ENCODE measurements around the gene CCR7. TPM values are rescaled to one million over a fixed set of nuclear protein-coding genes. Genes with fewer than 3 reads are reported as not detected.

CCR7 gene
- total RNA-seq, 2 donors from 2014 or later: 0.72 to 1.9 TPM

DNA sequence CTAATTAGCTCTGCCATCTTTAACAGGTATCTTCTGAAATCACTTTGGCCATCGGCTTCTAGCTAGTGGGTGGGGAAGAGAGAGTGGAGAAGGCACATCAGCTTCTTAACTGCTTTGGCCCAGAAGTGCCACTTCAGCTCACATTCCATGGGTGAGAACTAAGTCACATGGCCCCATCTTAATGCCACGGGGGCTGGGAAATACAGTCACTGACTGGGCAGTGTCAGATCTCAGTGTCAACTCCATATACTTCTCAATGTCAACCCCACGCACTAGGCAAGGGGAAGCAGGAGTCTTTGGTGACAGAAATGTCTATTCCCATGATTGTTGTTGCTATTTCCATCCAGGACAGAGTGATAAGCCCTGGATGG is 29.4 kb downstream of the CCR7 start:
- H3K27ac ChIP-seq: no peak overlapping the region
- no peaks in the 10 kb centered on the region for H3K9me3 ChIP-seq
- no peaks in the 10 kb centered on the region for H3K36me3 ChIP-seq
- H3K4me1 ChIP-seq: peaks cover 6% of the 10 kb centered on the region
- no peak for DNase-seq
- no peak overlapping the region for H3K4me3 ChIP-seq
- no peaks in the 10 kb centered on the region for H3K27me3 ChIP-seq
- peak overlapping the region in 1 of 2 donors; percentile 24 for H3K9ac ChIP-seq (ENCODE audit: low read depth in 2 of 2, low read length in 2 of 2)
- intact Hi-C loops (cut with DNase I): loop anchor here (2.0 kb wide), 1 partner anchor 95 kb away; no protein-coding TSS in a partner anchor
- TF ChIP-seq, protein P1, sequence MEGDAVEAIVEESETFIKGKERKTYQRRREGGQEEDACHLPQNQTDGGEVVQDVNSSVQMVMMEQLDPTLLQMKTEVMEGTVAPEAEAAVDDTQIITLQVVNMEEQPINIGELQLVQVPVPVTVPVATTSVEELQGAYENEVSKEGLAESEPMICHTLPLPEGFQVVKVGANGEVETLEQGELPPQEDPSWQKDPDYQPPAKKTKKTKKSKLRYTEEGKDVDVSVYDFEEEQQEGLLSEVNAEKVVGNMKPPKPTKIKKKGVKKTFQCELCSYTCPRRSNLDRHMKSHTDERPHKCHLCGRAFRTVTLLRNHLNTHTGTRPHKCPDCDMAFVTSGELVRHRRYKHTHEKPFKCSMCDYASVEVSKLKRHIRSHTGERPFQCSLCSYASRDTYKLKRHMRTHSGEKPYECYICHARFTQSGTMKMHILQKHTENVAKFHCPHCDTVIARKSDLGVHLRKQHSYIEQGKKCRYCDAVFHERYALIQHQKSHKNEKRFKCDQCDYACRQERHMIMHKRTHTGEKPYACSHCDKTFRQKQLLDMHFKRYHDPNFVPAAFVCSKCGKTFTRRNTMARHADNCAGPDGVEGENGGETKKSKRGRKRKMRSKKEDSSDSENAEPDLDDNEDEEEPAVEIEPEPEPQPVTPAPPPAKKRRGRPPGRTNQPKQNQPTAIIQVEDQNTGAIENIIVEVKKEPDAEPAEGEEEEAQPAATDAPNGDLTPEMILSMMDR (IDR thresholded peaks at IDR 0.05): no peak

DNA sequence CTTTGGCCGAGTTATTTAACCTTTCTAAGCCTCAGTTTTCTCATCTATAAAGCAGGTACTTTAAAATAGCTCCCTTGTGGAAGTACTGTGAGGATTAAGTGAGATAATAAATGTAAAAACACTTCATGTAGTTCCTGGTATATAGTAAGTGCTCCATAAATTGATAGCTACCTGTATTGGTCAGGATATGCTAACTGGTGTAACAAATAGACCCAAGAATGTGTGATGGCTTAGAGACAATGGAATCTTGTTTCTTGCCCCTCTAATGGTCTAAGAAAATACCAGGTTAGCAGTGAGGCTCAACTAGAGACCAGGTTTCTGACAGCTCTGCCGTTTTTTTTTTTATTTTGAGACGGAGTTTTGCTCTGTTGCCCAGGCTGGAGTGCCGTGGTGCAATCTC is 29.8 kb downstream of the CCR7 start:
- TF ChIP-seq, protein P1 (IDR thresholded peaks at IDR 0.05): no peak
- Histone ChIP-seq H3K27me3 (no peaks in the 10 kb centered on the region), H3K9me3 (no peaks in the 10 kb centered on the region), H3K4me1 (peaks cover 6% of the 10 kb centered on the region), H3K4me3 (no peak overlapping the region), H3K9ac (ENCODE audit: low read depth in 2 of 2, low read length in 2 of 2) (no peak overlapping the region), H3K27ac (no peak overlapping the region), H3K36me3 (no peaks in the 10 kb centered on the region)
- intact Hi-C loops (cut with DNase I): loop anchor here (2.0 kb wide), 1 partner anchor 95 kb away; no protein-coding TSS in a partner anchor
- DNase-seq: no peak

DNA sequence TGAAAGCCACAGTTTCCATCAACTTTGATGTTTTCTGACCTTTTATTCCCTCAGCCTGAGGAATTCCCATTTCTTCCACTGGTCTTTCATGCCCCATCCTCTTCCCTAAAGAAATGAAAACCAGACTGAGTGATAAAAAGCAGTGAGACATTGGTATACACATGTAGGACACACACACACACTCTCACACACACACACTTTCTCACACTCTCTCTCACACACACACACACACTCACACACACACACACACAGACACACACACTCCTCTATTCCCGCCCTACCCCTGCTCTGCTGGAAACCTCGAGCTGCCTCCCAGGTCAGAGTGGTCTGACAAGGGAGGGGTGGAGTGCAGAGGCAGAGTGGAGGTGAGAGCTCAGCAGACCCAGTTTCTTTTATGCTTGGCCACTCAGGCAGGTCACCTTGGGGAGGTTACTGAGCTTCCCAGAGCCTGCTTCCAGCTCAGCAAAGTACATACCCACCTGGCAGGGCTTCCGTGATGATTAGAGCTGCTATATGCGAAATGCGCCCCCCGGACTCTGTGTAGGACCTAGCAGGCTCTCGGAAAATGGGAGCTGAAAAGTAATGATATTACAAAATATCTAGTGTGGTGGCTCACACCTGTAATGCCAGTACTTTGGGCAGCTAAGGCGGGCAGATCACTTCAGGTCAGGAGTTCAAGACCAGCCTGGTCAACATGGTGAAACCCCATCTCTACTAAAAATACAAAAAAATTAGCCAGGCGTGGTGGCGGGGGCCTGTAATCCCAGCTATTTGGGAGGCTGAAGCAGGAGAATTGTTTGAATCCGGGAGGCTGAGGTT is 30.7 kb downstream of the CCR7 start:
- no peak for DNase-seq
- no peaks in the 10 kb centered on the region for H3K9me3 ChIP-seq
- H3K9ac ChIP-seq (ENCODE audit: low read depth in 2 of 2, low read length in 2 of 2): no peak overlapping the region
- intact Hi-C loops (cut with DNase I): loop anchor here (2.0 kb wide), 1 partner anchor 94 kb away; no protein-coding TSS in a partner anchor
- H3K27me3 ChIP-seq: no peaks in the 10 kb centered on the region
- H3K36me3 ChIP-seq: no peaks in the 10 kb centered on the region
- TF ChIP-seq, protein P1 (IDR thresholded peaks at IDR 0.05): no peak
- peaks cover 6% of the 10 kb centered on the region for H3K4me1 ChIP-seq
- no peak overlapping the region for H3K27ac ChIP-seq
- no peak overlapping the region for H3K4me3 ChIP-seq

DNA sequence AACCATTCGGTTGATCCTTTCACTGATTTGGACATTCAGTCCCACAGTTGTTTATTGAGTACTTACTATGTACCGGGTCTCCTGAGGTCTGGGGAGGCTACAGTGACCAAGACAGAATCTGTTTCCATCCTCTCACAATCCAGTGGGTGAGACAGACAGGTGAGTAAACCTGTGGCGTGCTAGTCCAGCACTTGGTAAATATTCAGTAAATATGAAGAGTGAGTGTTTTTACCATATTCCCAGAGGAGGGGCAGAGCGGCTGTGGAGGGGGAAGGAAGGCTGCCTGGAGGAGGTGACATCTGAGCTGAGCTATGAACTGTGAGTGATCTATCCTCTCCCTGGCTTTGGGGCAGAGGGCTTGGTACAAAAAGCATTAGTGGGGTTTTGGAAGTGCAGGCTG is 31.4 kb downstream of the CCR7 start:
- peaks cover 6% of the 10 kb centered on the region for H3K4me1 ChIP-seq
- H3K27me3 ChIP-seq: no peaks in the 10 kb centered on the region
- no peak overlapping the region for H3K9ac ChIP-seq (ENCODE audit: low read depth in 2 of 2, low read length in 2 of 2)
- H3K36me3 ChIP-seq: no peaks in the 10 kb centered on the region
- H3K27ac ChIP-seq: no peak overlapping the region
- no peak overlapping the region for H3K4me3 ChIP-seq
- TF ChIP-seq, protein P1 (IDR thresholded peaks at IDR 0.05): no peak
- intact Hi-C loops (cut with DNase I): loop anchor here (2.0 kb wide), 2 partner anchors 93 to 173 kb away; no protein-coding TSS in a partner anchor
- DNase-seq: no peak
- H3K9me3 ChIP-seq: no peaks in the 10 kb centered on the region

DNA sequence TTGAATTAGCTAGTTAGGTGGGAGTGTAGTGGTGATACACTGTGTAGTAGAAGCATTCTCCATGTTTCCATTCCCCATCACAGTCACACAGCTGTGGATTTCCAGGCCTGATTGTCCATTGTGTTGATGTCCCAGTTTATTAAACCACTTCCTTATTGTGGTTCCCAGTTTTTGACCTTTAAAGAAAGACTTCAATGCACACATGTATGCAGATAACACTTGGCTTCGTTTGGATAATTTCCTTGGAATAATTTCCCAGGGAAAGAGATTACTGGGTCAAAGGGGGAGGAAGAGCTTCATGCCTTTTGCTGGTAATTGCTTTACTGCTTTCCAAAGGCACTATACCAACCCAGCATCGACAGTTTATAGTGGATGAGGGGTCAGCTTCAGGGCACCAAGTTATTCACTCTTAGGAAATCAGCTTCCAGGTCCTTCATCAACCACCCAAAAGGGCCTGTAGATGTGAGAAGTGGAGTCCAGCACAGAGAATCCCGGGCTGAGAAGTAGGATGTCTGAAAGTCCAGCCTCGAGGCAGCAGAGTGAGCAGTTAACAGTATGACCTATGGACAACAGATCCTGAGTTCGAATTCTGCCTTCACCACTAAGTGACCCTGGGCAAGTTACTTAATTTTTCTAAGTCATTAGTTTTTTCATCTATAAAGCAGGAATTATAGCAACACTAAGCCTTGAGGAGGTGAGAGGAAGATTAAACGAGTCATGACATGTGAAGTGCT is 32.6 kb downstream of the CCR7 start:
- Histone ChIP-seq H3K27ac (peak overlapping the region; percentile 45), H3K4me3 (no peak overlapping the region), H3K36me3 (no peaks in the 10 kb centered on the region), H3K9ac (ENCODE audit: low read depth in 2 of 2, low read length in 2 of 2) (peak overlapping the region in 1 of 2 donors; percentile 46), H3K27me3 (no peaks in the 10 kb centered on the region), H3K9me3 (no peaks in the 10 kb centered on the region), H3K4me1 (peaks cover 6% of the 10 kb centered on the region)
- DNase-seq: no peak
- intact Hi-C loops (cut with DNase I): loop anchor here (2.0 kb wide), 1 partner anchor 172 kb away; no protein-coding TSS in a partner anchor
- TF ChIP-seq, protein P1 (IDR thresholded peaks at IDR 0.05): no peak

All from colonic mucosa (tissue), 4 donors.